ENCODE measurements around the gene CFAP46. TPM values are rescaled to one million over a fixed set of nuclear protein-coding genes. Genes with fewer than 3 reads are reported as not detected.

CFAP46 gene
- total and polyA plus RNA-seq, 12 donors: 0.15 to 5.5 (median 1.1) TPM; not detected in 3

GRCh38 chr10:132929953-132930548, 12.3 kb downstream of the CFAP46 start:
- no peaks in the 10 kb centered on the region for H3K9me3 ChIP-seq (replicated peaks in 1 of 3)
- DNase-seq: peak in 1 of 7 donors; percentile 80
- H3K27me3 ChIP-seq: no peaks in the 10 kb centered on the region
- TF ChIP-seq POLR2A (IDR thresholded peaks at IDR 0.05): no peak
- no peak for TF ChIP-seq CTCF (IDR thresholded peaks at IDR 0.05)
- no peaks in the 10 kb centered on the region for H3K4me1 ChIP-seq (replicated peaks in 1 of 2)
- intact Hi-C loops (cut with DNase I): no loop called here
- H3K36me3 ChIP-seq (replicated peaks in 1 of 2): no peaks in the 10 kb centered on the region
- H3K4me3 ChIP-seq: no peak overlapping the region
- 76 to 83% (median 81%) methylated on average over 7 to 10 of the region's 10 CpGs for WGBS, 4 donors
- peak overlapping the region in 1 of 5 donors; percentile 30 for H3K27ac ChIP-seq

GRCh38 chr10:132929480-132929879, 12.9 kb downstream of the CFAP46 start:
- WGBS, 4 donors: 81 to 86% (median 83%) methylated on average over 12 of the region's 12 CpGs
- no peaks in the 10 kb centered on the region for H3K36me3 ChIP-seq (replicated peaks in 1 of 2)
- H3K27ac ChIP-seq: no peak overlapping the region
- H3K4me3 ChIP-seq: no peak overlapping the region
- H3K9me3 ChIP-seq (replicated peaks in 1 of 3): no peaks in the 10 kb centered on the region
- TF ChIP-seq POLR2A (IDR thresholded peaks at IDR 0.05) (no peak), CTCF (IDR thresholded peaks at IDR 0.05) (no peak)
- intact Hi-C loops (cut with DNase I): no loop called here
- no peaks in the 10 kb centered on the region for H3K4me1 ChIP-seq (replicated peaks in 1 of 2)
- no peaks in the 10 kb centered on the region for H3K27me3 ChIP-seq
- no peak for DNase-seq

GRCh38 chr10:132928261-132928660, 14.1 kb downstream of the CFAP46 start:
- TF ChIP-seq POLR2A (IDR thresholded peaks at IDR 0.05) (no peak), CTCF (IDR thresholded peaks at IDR 0.05) (no peak)
- no peak for DNase-seq
- intact Hi-C loops (cut with DNase I): no loop called here
- WGBS, 4 donors: 78 to 86% (median 84%) methylated on average over 14 to 17 of the region's 17 CpGs
- Histone ChIP-seq H3K9me3 (replicated peaks in 1 of 3) (no peaks in the 10 kb centered on the region), H3K27ac (no peak overlapping the region), H3K4me3 (no peak overlapping the region), H3K4me1 (replicated peaks in 1 of 2) (no peaks in the 10 kb centered on the region), H3K27me3 (no peaks in the 10 kb centered on the region), H3K36me3 (replicated peaks in 1 of 2) (no peaks in the 10 kb centered on the region)

- no peaks in the 10 kb centered on the region for H3K27me3 ChIP-seq
- no peak for TF ChIP-seq POLR2A (IDR thresholded peaks at IDR 0.05)
- no peak for TF ChIP-seq CTCF (IDR thresholded peaks at IDR 0.05)
- DNase-seq: no peak
- WGBS, 4 donors: 80 to 90% (median 81%) methylated on average over 8 to 11 of the region's 11 CpGs
- intact Hi-C loops (cut with DNase I): no loop called here
- H3K27ac ChIP-seq: no peak overlapping the region
- no peaks in the 10 kb centered on the region for H3K4me1 ChIP-seq (replicated peaks in 1 of 2)
- H3K9me3 ChIP-seq (replicated peaks in 1 of 3): no peaks in the 10 kb centered on the region
- H3K36me3 ChIP-seq (replicated peaks in 1 of 2): no peaks in the 10 kb centered on the region
- no peak overlapping the region for H3K4me3 ChIP-seq
These were observed 14.5 kb downstream of the CFAP46 start for GRCh38 chr10:132927824-132928223.

Data from adrenal gland (tissue), 12 donors.